Activated T-helper 9 cell treated with anti-CD3 and anti-CD28 coated beads, Interleukin-2, amount 50 U/mL, for 16 hours (primary cell): ENCODE measurements around the gene SAT2.
"Not testable (repeated sequence)": the region's sequence is repeated elsewhere in the genome, so short reads cannot be mapped to it uniquely, and the experiment has no call there.

Experiments used
- DNase-seq: peaks from one replicate; pipeline ENCODE4 v3.0.0-alpha.2; 2020; ENCODE audit warnings: low read depth

The SAT2 gene

DNA sequence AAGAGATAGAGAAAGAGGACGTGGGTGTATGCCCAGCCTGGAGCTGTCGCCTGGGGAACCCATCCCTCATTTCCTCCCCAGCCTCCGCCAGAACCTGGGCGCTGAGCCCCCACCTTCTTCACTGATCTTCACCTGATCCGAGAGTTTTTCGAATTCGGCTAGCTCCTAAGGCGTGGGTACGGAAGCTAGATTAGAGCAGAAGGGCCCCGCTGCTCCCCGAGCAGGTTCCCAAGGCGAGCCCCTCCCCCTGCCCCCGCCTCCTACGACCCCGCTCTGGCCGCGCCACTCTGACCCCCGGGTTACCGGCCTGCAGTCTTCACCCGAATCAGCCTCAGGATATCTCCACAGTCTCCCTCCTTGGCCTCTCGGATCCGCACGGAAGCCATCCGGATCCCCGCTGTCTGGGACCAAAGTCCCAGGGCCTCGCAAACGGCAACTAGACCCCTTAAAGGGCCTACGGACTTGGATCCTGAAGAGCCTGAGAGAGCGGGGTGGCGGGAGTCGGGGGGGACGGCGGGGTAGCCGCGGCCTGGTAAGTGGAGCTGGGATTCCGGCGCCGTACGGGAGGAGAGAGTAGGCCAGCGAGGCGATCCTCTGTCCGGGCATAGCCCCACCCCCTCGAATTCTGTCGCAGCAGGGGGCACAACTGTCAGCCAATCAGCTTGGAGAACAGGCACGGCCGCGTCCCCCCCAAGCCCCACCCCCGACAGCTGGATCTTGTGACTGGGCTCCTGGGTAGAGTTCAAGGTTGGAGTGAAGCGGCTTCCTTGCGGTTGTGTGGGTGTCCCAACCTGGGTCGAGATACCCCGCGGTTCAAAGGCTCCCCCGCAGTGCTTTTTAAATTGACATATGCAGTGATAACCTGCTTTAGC lies at the start of gene SAT2:
SAT2 (minus strand) TSS at position 572 of the 872 bp plus-strand sequence; CDS start at position 386, 186 bp downstream.
- DNase-seq = peak; percentile 76

DNA sequence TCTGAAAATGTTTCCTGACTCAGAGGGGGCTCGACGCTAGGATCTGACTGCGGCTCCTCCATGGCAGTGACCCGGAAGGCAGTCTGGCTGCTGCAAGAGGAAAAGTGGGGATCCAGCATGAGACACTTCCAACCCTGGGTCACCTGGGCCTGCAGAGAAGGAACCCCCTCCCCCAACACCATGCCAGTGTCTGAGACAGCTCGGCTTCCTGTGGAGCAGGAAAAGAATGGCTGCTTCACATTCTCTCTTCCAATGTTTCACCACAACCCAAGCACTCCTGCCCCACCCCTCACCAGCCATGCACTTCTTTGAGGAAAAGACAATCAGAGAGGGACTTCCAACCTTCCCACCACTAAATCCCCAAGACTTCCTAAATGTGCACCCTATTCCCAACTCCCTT lies 48.9 kb upstream of the SAT2 start:
- no peak for DNase-seq

DNA sequence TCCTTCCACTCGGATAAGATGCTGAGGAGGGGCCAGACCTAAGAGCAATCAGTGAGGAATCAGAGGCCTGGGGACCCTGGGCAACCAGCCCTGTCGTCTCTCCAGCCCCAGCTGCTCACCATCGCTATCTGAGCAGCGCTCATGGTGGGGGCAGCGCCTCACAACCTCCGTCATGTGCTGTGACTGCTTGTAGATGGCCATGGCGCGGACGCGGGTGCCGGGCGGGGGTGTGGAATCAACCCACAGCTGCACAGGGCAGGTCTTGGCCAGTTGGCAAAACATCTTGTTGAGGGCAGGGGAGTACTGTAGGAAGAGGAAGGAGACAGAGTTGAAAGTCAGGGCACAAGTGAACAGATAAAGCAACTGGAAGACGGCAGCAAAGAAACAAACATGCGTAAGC lies 47.3 kb upstream of the SAT2 start:
- no peak for DNase-seq

DNA sequence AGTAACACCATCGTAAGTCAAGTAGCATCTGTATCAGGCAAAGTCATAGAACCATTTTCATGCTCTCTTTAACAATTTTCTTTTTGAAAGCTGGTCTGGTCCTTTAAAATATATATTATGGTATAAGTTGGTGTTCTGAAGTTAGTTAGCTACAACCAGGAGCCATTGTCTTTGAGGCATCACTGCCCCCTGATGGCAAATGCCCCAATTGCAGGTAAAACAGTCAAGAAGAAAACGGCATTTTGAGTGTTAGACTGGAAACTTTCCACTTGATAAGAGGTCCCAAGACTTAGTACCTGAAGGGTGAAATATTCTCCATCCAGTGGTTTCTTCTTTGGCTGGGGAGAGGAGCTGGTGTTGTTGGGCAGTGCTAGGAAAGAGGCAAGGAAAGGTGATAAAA lies 45.6 kb upstream of the SAT2 start:
- no peak for DNase-seq

DNA sequence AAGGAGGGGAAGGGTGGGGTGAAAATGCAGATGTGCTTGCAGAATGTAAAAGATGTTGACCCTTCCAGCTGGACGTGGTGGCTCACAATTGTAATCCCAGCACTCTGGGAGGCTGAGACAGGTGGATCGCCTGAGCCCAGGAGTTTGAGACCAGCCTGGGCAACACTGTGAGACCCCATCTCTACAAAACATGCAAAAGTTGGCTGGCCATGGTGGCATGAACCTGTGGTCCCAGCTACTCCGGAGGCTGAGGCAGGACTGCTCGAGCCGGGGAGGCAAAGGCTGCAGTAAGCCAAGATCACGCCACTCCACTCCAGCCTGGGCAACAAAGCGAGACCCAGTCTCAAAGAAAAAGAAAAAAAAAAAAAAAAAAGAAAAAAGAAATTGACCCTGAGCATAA lies 40.9 kb upstream of the SAT2 start:
- DNase-seq = no peak

DNA sequence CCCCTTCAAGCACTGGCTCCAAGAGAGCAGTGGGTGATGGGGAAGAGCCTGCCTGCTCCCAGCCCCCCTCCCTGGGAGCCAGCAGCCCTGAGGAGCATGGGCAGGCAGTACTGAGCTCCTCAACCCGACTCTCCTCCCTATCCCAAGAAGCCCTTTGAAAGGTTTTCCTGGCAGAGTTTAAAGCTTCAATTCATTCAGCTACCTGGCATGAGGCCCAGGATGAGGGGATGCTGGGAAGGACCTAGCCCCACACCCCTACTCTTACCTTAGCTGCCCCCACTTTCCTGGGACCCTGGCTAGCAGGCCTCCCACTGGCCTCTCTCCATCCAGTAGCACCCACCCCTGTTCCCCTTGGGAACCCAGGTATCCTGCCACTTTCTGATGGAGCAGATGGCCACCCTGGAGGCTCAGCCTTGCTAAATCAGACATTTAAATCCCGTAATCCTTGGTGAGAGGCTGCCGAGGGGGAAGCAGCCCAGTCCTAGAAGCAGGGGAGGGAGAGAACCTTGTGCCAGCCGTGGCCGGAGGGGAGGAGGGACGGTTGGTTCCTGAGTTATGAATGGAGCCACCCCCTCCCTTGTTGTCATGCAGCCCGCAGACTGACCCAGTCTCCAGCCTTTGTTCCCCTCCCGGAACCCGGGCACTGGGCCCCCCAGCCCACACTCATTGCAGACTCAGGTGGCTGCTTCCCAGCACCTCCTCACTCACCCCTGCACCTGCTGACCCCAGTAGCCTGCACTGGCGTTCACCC lies 40.2 kb upstream of the SAT2 start:
- DNase-seq = no peak

DNA sequence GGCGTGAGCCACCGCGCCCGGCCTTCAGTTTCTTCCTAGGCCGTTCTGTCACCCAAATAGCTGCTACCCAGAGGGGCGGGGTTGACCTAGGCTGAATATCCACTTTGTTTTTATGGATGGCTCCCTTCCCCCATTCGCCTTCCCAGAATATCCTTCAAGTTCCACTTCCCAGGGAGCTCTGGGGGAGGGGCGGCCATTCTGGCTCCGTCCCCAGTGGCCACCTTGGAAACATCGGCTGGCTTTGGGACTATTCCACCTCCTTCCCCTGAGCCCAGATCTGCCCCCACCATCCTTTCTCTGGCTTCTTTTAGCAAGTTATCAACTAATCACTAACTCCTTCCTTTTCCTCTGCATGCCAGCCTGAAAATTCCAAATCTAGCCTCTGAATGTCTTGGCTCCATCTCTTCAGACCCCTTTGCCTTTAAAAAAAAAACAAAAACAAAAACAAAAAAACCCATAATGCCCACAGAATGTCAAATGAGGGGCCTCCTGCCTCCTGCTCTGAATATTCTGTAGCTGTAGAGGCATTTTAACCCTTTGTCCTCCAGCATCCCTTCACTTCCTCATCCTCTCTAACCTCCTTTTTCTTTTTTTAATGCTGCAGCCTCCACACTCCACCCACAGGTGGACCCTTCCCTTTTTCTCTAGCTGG lies 29.5 kb upstream of the SAT2 start:
- no peak for DNase-seq

DNA sequence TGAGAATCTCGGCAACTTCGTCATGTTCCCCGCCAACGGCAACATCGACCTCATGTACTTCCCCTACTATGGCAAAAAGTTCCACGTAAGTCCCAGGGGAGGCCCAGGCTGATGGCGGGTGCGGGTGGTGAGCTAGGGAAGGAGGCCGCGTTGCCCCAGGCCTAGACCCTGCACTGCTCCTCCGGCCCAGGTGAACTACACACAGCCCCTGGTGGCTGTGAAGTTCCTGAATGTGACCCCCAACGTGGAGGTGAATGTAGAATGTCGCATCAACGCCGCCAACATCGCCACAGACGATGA lies 27.9 kb upstream of the SAT2 start:
- DNase-seq = no peak

DNA sequence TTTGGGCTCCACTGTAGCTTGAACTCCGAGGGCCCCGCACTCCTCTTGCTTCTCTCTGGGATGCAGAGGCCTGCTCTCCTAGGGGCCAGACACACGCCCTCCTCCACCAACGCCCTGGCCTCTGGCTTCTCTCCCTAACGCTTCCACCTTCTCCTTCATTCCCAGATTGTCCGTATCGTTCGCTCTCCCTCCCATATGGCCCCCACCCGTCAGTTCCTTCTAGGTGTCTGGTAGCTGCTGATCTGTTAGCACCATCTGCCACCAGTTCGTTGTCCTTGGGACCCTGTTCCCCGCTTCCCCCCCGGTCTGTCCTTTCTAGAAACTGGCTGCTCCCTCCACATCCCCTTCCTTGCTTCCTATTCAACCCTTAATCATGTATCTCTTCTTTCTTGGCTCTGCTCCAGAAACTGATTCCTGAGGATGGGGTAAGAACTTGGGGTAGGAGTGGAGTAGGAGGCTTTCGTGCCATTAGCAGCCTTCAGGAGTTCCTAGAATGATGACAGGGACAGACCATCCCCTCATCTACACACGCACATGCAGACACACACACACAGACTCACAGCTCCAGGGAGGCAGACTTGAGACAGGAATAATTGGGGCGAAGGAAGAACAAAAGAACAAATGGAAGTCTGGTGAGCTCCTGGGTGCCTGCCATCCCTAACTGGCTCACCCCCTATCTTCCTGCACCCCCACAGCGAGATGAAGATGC lies 27.4 kb upstream of the SAT2 start:
- DNase-seq = no peak

DNA sequence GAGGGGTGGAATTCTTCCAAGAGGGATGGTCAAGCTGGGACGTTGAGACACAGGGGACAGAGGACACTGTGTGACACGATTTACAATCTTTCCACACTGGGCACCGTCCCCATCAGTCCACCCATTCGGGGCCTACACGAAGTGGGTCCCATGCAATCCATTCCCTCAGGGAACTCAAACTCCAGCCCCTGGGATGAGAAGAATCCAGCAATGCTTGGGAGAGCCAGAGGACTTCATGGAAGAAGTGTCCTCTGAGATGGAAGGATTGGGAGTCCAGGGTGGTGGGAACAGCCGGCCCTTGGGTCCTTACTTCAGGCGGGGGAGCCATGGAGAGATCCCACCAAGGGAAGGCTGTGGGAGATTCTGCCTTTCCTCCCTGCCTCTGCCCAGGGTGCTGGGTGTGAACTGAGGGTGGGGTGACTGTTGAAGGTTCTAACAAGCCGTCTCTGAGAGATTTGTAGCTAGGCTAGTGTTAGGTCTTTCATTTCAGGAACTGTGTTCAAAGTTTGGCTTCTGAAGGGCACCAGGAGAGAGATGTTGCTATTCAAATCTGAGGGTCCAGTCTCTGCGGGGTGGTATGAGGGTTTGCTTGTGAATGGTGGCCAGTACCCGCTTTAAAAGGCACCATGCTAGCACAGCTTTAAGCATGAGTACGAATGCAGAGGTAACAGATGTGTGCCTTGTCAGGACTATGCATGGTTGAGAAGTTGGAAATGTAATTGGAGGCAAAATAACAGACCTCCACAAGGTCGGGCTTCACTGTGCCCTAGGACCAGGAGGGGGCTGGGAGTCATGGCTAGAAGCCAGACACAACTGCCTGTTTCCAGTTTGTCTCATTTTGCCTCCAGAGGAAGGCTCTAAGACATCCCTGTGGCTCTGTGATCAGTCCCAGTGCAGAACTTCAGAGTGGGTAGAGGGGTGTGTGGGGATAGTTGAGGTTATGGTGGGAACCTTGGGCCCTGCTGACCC lies 25.1 kb upstream of the SAT2 start:
- no peak for DNase-seq

DNA sequence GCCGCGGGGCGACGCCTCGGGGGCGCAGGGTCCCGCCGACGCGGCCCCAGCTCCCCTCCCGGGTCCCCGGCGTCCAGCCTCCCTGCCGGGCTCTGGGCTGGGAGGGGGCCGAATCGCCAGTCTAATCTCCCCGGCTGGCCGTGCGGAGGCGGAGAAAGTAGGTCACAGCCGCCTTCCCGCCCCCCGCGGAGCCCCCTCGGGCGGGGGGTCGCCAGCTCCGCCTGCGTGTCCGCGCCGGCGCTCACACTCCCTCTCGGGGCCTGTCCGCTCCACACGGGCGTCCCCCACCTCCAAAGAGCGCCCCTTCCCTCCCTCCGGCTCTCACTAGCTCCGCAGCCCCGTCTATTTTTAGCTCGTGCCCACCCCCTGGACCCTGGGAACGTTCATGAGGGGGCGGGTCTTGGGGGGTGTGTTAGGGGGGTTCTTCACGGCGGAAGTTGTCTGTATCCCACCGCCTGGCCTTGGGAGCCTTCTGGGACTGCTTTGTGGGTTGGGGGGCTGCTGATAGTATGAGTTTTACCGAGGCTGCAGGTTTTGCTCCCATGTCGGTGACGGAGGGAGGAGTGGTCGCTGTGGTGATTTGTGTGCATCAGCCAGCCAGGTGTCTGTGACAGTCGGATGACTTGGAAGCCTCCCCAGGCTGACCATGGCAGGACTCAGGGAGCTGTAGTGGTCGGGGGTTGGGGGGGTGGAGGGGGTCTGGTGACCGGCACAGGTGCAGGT lies 24.2 kb upstream of the SAT2 start:
- no peak for DNase-seq

DNA sequence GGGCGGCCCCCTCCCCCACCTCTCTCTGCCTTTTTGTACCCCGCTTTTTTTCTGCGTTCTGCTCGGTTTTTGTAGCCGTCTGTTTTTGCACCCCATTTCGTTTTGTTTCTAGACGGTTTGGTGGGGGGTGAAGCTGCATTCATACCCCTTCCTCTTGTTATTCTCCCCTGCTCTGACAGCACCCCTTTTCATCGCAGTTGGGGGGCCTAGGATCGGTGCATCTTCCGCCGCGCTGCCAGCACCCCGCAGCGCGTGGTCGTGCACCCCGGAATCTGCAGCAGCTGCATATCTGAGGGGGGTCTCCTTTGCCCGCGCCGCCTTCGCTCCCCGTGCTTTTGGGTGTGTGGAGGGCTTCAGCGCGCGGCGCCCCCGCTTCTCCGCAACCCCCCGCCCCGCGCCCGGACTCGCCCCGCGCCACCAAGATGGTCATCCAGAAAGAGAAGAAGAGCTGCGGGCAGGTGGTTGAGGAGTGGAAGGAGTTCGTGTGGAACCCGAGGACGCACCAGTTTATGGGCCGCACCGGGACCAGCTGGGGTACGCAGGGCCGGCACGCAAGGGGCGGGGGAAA lies 23.6 kb upstream of the SAT2 start:
- DNase-seq = no peak

DNA sequence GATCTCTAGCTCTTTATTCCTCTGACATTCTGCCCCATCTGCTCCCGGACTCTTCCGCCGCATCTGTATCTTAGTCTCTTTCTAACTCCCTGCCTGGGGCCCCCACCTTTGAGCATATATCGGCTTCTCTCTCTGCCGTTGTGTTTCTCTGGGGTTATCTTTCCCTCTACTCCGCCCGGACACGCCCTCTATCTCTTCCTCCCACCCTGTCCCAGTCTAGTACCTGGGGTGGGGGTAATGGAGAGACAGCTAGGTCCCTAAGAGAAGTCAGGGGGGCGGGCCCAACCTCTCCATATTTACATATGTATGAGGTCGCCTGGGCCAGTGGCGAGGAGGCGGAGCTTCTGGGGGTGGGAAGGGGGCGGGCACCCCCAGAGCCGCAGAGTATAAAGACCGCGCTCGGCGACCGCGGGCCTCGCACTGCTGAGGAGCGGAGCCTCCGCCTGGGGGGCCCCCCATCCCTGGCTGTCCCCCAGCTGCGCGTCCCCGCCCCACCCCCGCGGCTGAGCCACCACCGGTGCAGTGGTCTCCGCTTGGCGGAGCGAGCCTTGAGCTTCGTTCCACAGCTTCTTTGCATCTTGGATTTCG lies 23.0 kb upstream of the SAT2 start, which contains the start of gene ATP1B2:
ATP1B2 (plus strand) TSS at position 418 of the 588 bp plus-strand sequence. CDS start 593 bp downstream, outside the sequence.
- peak; percentile 62 for DNase-seq

DNA sequence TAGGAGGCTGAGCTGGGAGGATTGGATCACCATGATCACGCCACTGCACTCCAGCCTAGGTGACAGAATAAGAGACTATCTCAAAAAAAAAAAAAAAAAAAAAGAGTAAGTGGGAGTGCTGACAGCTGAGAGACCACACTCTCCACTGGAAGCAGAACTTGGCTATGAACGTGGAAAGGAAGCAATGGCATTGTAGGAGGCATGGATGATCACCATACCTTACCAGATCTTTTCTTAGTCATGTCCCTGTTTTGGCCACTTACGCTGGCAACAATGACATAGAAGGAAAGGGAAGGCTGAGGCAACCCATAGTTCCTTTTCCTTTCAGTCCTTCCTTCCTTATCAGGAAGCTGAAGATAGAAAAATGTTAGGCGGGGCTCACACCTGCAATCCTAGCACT lies 19.4 kb upstream of the SAT2 start:
- no peak for DNase-seq

DNA sequence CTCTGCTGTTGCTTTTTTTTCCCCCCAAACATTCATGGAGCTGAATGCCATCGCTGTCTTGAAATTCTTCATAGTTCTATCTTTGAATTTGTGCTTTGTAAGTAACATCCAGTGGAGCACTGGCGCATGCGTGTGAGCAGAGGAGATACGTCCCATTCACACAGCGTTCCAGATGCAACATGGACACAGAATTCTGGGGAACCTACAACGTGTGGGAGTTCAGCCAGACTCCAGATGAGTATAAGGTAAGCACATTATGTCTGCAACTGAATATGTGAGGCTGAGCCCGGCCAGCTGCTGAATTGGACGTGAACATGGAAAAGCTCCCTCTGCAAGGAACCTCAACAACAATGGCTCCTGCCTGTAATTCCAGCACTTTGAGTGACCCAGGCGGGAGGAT lies 18.8 kb upstream of the SAT2 start:
- DNase-seq = no peak

DNA sequence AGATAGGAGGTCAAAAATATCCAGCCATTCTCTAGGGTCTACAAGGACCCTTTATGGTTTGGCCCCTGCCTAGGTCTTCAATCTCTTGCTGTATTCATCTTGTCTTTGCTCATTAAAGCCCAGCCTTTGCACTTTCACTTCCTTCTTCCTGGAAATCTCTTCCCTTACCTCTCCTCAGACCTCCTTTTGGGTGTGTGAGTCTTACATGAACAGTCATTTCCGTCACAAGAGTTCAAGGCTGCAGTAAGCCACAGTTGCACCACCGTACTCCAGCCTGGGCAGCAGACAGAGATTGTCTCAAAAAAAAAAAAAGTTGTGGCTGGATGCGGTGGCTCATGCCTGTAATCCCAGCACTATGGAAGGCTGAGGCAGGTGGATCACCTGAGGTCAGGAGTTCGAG lies 17.2 kb upstream of the SAT2 start:
- no peak for DNase-seq

DNA sequence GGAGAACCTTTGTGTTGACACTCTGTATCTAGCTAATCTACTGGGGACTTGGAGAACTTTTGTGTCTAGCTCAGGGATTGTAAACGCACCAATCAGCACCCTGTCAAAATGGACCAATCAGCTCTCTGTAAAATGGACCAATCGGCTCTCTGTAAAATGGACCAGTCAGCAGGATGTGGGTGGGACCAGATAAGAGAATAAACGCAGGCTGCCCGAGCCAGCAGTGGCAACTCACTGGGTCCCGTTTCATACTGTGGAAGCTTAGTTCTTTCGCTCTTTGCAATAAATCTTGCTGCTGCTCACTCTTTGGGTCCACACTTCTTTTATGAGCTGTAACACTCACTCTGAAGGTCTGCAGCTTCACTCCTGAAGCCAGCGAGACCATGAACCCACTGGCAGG lies 14.0 kb upstream of the SAT2 start:
- not testable (repeated sequence) for DNase-seq

DNA sequence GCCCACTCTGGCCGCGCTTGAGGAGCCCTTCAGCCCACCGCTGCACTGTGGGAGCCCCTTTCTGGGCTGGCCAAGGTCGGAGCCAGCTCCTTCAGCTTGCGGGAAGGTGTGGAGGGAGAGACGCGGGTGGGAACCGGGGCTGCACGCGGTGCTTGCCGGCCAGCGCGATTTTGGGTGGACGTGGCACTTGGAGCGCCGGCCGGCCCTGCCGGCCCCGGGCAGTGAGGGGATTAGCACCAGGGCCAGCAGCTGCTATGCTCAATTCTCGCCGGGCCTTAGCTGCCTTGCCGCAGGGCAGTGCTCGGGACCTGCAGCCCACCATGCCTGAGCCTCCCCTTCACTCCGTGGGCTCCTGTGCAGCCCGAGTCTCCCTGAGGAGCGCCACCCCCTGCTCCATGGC lies 13.2 kb upstream of the SAT2 start:
- no peak for DNase-seq

DNA sequence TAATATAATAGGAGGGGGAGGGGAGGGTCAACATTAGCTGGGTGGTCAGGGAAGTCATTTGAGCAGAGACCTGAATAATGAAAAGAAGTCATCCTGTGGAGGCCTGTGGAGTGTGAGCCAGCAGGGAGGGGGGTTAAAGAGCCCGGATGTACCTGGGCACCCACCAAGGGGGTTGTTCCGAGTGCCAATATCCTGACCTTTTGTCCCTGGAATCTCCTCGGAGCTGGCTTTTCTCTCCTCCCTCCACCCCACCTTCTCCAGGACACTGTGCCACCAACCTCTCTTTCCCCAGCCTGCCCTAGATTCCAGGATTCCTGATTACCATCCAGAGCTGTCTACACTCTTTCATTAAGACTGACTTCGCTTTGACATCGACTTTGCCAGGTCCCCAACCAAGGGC lies 8.5 kb upstream of the SAT2 start:
- no peak for DNase-seq

DNA sequence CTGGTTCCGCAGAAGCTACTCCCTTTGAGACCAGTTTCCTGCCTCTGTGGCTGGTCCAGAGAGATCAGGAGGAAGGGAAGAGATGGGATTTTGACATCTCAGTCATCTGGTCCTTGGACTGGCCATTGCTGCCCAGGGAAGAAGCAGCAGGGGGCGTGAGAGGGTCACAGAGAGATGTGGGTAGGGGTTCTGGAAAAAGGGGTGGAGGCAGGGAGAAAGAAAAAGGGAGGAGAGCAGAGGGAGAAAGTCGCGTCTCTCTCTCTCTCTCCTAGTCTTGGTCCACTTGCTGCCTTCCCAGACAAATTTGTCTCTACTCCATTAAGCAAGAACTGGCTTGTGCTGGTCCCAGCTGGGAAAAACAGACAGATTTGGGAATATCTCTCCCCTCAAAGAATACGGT lies 6.8 kb upstream of the SAT2 start:
- DNase-seq = no peak
